GM10847 (cell line): ENCODE results near the gene MSANTD1.

Experiments used
- POLR2A ChIP-seq: IDR thresholded peaks from 2 replicates; pipeline ENCODE4 v1.6.1; 2011; ENCODE audit not compliant: insufficient read length; ENCODE audit errors: extremely low read depth

MSANTD1 gene

GRCh38 chr4:3269991-3270611 lies 21.1 kb downstream of the MSANTD1 start:
- TF ChIP-seq POLR2A: no peak

- no peak for TF ChIP-seq POLR2A
Observed at GRCh38 chr4:3271131-3271530, 22.2 kb downstream of the MSANTD1 start.

- TF ChIP-seq POLR2A: no peak
Observed at GRCh38 chr4:3276986-3277385, 28.0 kb downstream of the MSANTD1 start.

GRCh38 chr4:3280466-3280865 lies 31.5 kb downstream of the MSANTD1 start:
- TF ChIP-seq POLR2A: no peak

- TF ChIP-seq POLR2A: no peak
Observed at GRCh38 chr4:3283483-3283882, 34.5 kb downstream of the MSANTD1 start.

- TF ChIP-seq POLR2A: no peak
Observed at GRCh38 chr4:3283916-3284315, 35.0 kb downstream of the MSANTD1 start.

GRCh38 chr4:3284734-3285557 lies 36.0 kb downstream of the MSANTD1 start:
- no peak for TF ChIP-seq POLR2A

- TF ChIP-seq POLR2A: no peak
Observed at GRCh38 chr4:3285558-3286334, 36.8 kb downstream of the MSANTD1 start.

GRCh38 chr4:3286335-3287175 lies 37.6 kb downstream of the MSANTD1 start:
- TF ChIP-seq POLR2A: no peak

- no peak for TF ChIP-seq POLR2A
Observed at GRCh38 chr4:3287271-3287971, 38.5 kb downstream of the MSANTD1 start.

- TF ChIP-seq POLR2A: no peak
Observed at GRCh38 chr4:3287972-3288570, 39.1 kb downstream of the MSANTD1 start.

GRCh38 chr4:3288571-3289094 lies 39.7 kb downstream of the MSANTD1 start:
- no peak for TF ChIP-seq POLR2A

- no peak for TF ChIP-seq POLR2A
Observed at GRCh38 chr4:3290476-3290875, 41.5 kb downstream of the MSANTD1 start.

- no peak for TF ChIP-seq POLR2A
Observed at GRCh38 chr4:3290889-3291321, 41.9 kb downstream of the MSANTD1 start.
